ENCODE measurements around the gene ANKRD18A.
A peak's percentile ranks its signal among the peaks of the same experiment; 100 is the strongest.

ANKRD18A gene

GRCh38 chr9:38620483-38621433, at the start of gene ANKRD18A (continued):
- TF ChIP-seq SETDB1 (IDR thresholded peaks at IDR 0.05; ENCODE audit: insufficient read length, low read length) (no peak), SP2 (tag by site-specific recombination; IDR thresholded peaks at IDR 0.05) (peak; percentile 36), CTCF (tag by site-specific recombination; IDR thresholded peaks at IDR 0.05) (peak; percentile 87), MZF1 (tag by site-specific recombination; IDR thresholded peaks at IDR 0.05; ENCODE audit: borderline replicate concordance) (peak; percentile 43; the same call in 1 of the 2 replicates), ZSCAN18 (tag by site-specific recombination; IDR thresholded peaks at IDR 0.05) (no peak), ZBTB17 (tag by site-specific recombination; IDR thresholded peaks at IDR 0.05) (peak; percentile 85), PRDM2 (tag by site-specific recombination; IDR thresholded peaks at IDR 0.05; ENCODE audit: borderline replicate concordance) (no peak), GLIS1 (tag by site-specific recombination; IDR thresholded peaks at IDR 0.05) (peak; percentile 53; the same call in 1 of the 2 replicates), ZNF335 (tag by site-specific recombination; conservative IDR thresholded peaks at IDR 0.05) (peak; percentile 57), SP3 (tag by site-specific recombination; IDR thresholded peaks at IDR 0.05) (0 out of 2 replicates have a peak, but pooled peaks have one; percentile 8), INSM2 (tag by site-specific recombination; IDR thresholded peaks at IDR 0.05) (peak; percentile 68), ZNF529 (tag by site-specific recombination; IDR thresholded peaks at IDR 0.05; ENCODE audit: insufficient replicate concordance) (no peak), ZNF366 (tag by site-specific recombination; conservative IDR thresholded peaks at IDR 0.05) (peak; percentile 26; the same call in 1 of the 2 replicates), ZNF677 (tag by site-specific recombination; IDR thresholded peaks at IDR 0.05) (no peak), ZNF449 (tag by site-specific recombination; IDR thresholded peaks at IDR 0.05) (peak; percentile 35; the same call in 1 of the 2 replicates), WT1 (tag by site-specific recombination; IDR thresholded peaks at IDR 0.05) (peak; percentile 41; the same call in 1 of the 2 replicates), ZBTB48 (tag by site-specific recombination; IDR thresholded peaks at IDR 0.05) (peak; percentile 48; the same call in 1 of the 2 replicates), ZNF398 (tag by site-specific recombination; IDR thresholded peaks at IDR 0.05) (no peak), SCRT2 (tag by site-specific recombination; IDR thresholded peaks at IDR 0.05) (peak; percentile 69; the same call in 1 of the 2 replicates), ZNF629 (tag by site-specific recombination; IDR thresholded peaks at IDR 0.05) (peak; percentile 57; the same call in 1 of the 2 replicates), ZNF394 (tag by site-specific recombination; IDR thresholded peaks at IDR 0.05; ENCODE audit: borderline replicate concordance) (peak; percentile 53), ZNF549 (tag by site-specific recombination; IDR thresholded peaks at IDR 0.05) (no peak), ZNF112 (tag by site-specific recombination; IDR thresholded peaks at IDR 0.05) (no peak)

Data from HEK293 (cell line).